Right ventricle myocardium inferior (tissue), 1 donor: ENCODE data around the gene COX17. TPM values are rescaled to one million over a fixed set of nuclear protein-coding genes. Genes with fewer than 3 reads are reported as not detected.

Source experiments
- ATAC-seq: fragments of 200-7000 bp; cut with Tn5 transposase; one replicate; pipeline ENCODE4 v1.9.1; 2020; ENCODE audit warnings: mild to moderate bottlenecking, moderate library complexity
- DNase-seq: peaks from one replicate; pipeline ENCODE4 v3.0.0; 2021; ENCODE audit errors: missing footprints
- intact Hi-C: fragments of 100-400 bp; cut with DNase I; formaldehyde crosslinking; loops from one replicate; pipeline ENCODE4 v1.11.0; 2022
- total RNA-seq: library from RNA; stranded (reverse); fragmentation: NEBNext Ultra II Directional; extraction: Animal tissue kit (Norgen Biotek cat#: 25700); gene quantifications from one replicate; pipeline ENCODE4 v1.2.1, GENCODE V29; 2021
- donor health status: DM: no; HTN: yes; CAD: no; lungs with severe emphysema.

Gene COX17
- total RNA-seq, 1 donor from 2014 or later, result 167 TPM

- ATAC-seq, result no peak
- no peak for DNase-seq
- intact Hi-C loops, result no loop called here
Measured at GRCh38 chr3:119631516-119631915, 45.7 kb downstream of the COX17 start.

- no peak for DNase-seq
- intact Hi-C loops, result no loop called here
- ATAC-seq, result no peak
Measured at GRCh38 chr3:119630880-119631329, 46.3 kb downstream of the COX17 start.

- ATAC-seq, result no peak
- intact Hi-C loops, result no loop called here
- no peak for DNase-seq
Measured at GRCh38 chr3:119630128-119630879, 46.9 kb downstream of the COX17 start.

GRCh38 chr3:119628816-119629445, 48.3 kb downstream of the COX17 start:
- no peak for ATAC-seq
- no peak for DNase-seq

GRCh38 chr3:119628390-119628789, 48.8 kb downstream of the COX17 start:
- intact Hi-C loops, result no loop called here
- no peak for ATAC-seq

More at GRCh38 chr3:119628816-119629445, 48.3 kb downstream of the COX17 start:
- intact Hi-C loops, result no loop called here

GRCh38 chr3:119627461-119627860, 49.7 kb downstream of the COX17 start:
- no peak for DNase-seq
- intact Hi-C loops, result no loop called here
- ATAC-seq, result no peak

More at GRCh38 chr3:119628390-119628789, 48.8 kb downstream of the COX17 start:
- no peak for DNase-seq

- ATAC-seq (no peak), DNase-seq (no peak)
- intact Hi-C loops, result no loop called here
Measured at GRCh38 chr3:119626196-119626595, 51.0 kb downstream of the COX17 start.

- intact Hi-C loops, result no loop called here
- DNase-seq (no peak), ATAC-seq (no peak)
Measured at GRCh38 chr3:119625451-119626153, 51.6 kb downstream of the COX17 start.

GRCh38 chr3:119624002-119624720, 53.0 kb downstream of the COX17 start:
- ATAC-seq (no peak), DNase-seq (no peak)
- intact Hi-C loops, result no loop called here

GRCh38 chr3:119620899-119621298, 56.3 kb downstream of the COX17 start:
- intact Hi-C loops, result no loop called here

More at GRCh38 chr3:119620899-119621298, 56.3 kb downstream of the COX17 start:
- DNase-seq (no peak), ATAC-seq (no peak)

Other genes starting within 250 kb of the COX17 start
- 17.0 TPM for gene TMEM39A, start 213.8 kb downstream of the COX17 start, total RNA-seq
- 5.1 TPM for gene POGLUT1, start 208.4 kb downstream of the COX17 start, total RNA-seq
- 340 TPM for gene TIMMDC1, start 178.9 kb downstream of the COX17 start, total RNA-seq
- gene CD80, start 117.8 kb downstream of the COX17 start, total RNA-seq, result not detected
- 10.1 TPM for gene ADPRH, start 97.9 kb downstream of the COX17 start, total RNA-seq
- 2.0 TPM for gene PLA1A, start 79.5 kb downstream of the COX17 start, total RNA-seq
- 605 TPM for gene POPDC2, start 16.8 kb downstream of the COX17 start, total RNA-seq
- 0.70 TPM for gene CFAP91, start 25.6 kb upstream of the COX17 start, total RNA-seq
- not detected for gene NR1I2, start 104.7 kb upstream of the COX17 start, total RNA-seq